H1 (cell line): ENCODE measurements around the gene PALD1. TPM values are rescaled to one million over a fixed set of nuclear protein-coding genes. Genes with fewer than 3 reads are reported as not detected.

ENCODE experiments used
- CTCF ChIA-PET: fragments of 300-600 bp; sonication (Branson Sonifier 250); formaldehyde crosslinking; loops from one replicate; lab custom pipeline; 2021; ENCODE audit not compliant: partially characterized antibody; lab: Charles Lee
- POLR2A ChIA-PET: fragments of 300-600 bp; sonication (Branson Sonifier 250); formaldehyde crosslinking; loops from one replicate; lab custom pipeline; 2021; ENCODE audit warnings: inconsistent platforms; ENCODE audit not compliant: partially characterized antibody; lab: Charles Lee
- DNase-seq, 2 experiments: peaks; one replicate each; pipeline versions ENCODE4 v3.0.0 to v3.0.0-alpha.2; 2010 to 2022; ENCODE audit warnings: low spot score in 2 of 2, low read depth in 1 of 2, mixed read lengths in 1 of 2
- FAIRE-seq: peaks from 2 replicates; lab custom pipeline; 2011; peaks lifted over from hg19 to GRCh38; lab: Jason Lieb, UNC
- H2AFZ ChIP-seq: 2 replicates; pipeline ENCODE4 v1.8.1; 2012; ENCODE audit warnings: low read length, inconsistent platforms
- H2AK5ac ChIP-seq: 2 replicates; pipeline ENCODE4 v1.6.1; 2013; ENCODE audit warnings: low read depth, low read length
- H2BK120ac ChIP-seq: replicated peaks from 2 replicates; pipeline ENCODE3; 2013; ENCODE audit warnings: low read depth, low read length, inconsistent platforms
- H2BK12ac ChIP-seq: 2 replicates; pipeline ENCODE4 v1.6.1; 2013; ENCODE audit warnings: low read depth, low read length
- H2BK15ac ChIP-seq: 2 replicates; pipeline ENCODE4 v1.6.1; 2013; ENCODE audit warnings: low read length
- H2BK20ac ChIP-seq: 2 replicates; pipeline ENCODE4 v1.6.1; 2013; ENCODE audit warnings: low read length
- H2BK5ac ChIP-seq: 2 replicates; pipeline ENCODE4 v1.6.1; 2013; ENCODE audit warnings: low read depth, low read length
- H3K14ac ChIP-seq: 2 replicates; pipeline ENCODE4 v1.6.1; 2013; ENCODE audit warnings: inconsistent platforms; ENCODE audit not compliant: insufficient read length
- H3K18ac ChIP-seq: 2 replicates; pipeline ENCODE4 v1.6.1; 2013; ENCODE audit warnings: low read length; ENCODE audit errors: extremely low read depth
- H3K23ac ChIP-seq: 2 replicates; pipeline ENCODE4 v1.6.1; 2013; ENCODE audit warnings: inconsistent platforms; ENCODE audit not compliant: insufficient read length
- H3K23me2 ChIP-seq: 2 replicates; pipeline ENCODE4 v1.6.1; 2013; ENCODE audit warnings: low read depth, low read length
- H3K27ac ChIP-seq: 2 replicates; pipeline ENCODE4 v1.6.1; 2011; ENCODE audit warnings: low read depth, low read length, inconsistent platforms
- H3K27me3 ChIP-seq, 4 experiments: replicated peaks in 1 of 4; 1 replicate in 1 of 4; 2 replicates in 3 of 4; pipeline versions ENCODE4 v1.6.1 to v1.8.1; 2011 to 2013; ENCODE audit warnings: low read length in 3 of 4, mild to moderate bottlenecking in 3 of 4, inconsistent platforms in 2 of 4, mixed read lengths in 2 of 4, moderate library complexity in 1 of 4; ENCODE audit not compliant: control insufficient read depth in 3 of 4, insufficient read depth in 3 of 4; ENCODE audit errors: extremely low read depth in 1 of 4
- H3K36me3 ChIP-seq, 4 experiments: 2 replicates each; pipeline versions ENCODE4 v1.6.1 to v1.8.1; 2011 to 2013; ENCODE audit warnings: mild to moderate bottlenecking in 4 of 4, low read length in 3 of 4, moderate library complexity in 2 of 4, control low read depth in 1 of 4, inconsistent platforms in 1 of 4; ENCODE audit not compliant: insufficient read depth in 4 of 4, control insufficient read depth in 2 of 4
- H3K4ac ChIP-seq: replicated peaks from 2 replicates; pipeline ENCODE3; 2013; ENCODE audit warnings: low read length, low read depth, mixed read lengths, inconsistent platforms; ENCODE audit not compliant: insufficient read length
- H3K4me1 ChIP-seq, 4 experiments: replicated peaks in 1 of 4; 1 replicate in 1 of 4; 2 replicates in 3 of 4; pipeline versions ENCODE4 v1.6.1 to v1.8.1; 2011 to 2013; ENCODE audit warnings: low read length in 3 of 4, inconsistent platforms in 2 of 4, mixed read lengths in 1 of 4; ENCODE audit not compliant: insufficient read depth in 4 of 4, control insufficient read depth in 3 of 4
- H3K4me2 ChIP-seq, 2 experiments: 2 replicates each; pipeline versions ENCODE4 v1.6.1 to v1.8.1; 2011 to 2013; ENCODE audit warnings: low read depth in 2 of 2, low read length in 2 of 2, control low read depth in 1 of 2, inconsistent platforms in 1 of 2, mild to moderate bottlenecking in 1 of 2; ENCODE audit not compliant: insufficient read depth in 1 of 2
- H3K4me3 ChIP-seq, 4 experiments: fragments of 200-600, 300-600 bp in 1 of 4; sonication (generic), shearing (Covaris generic), sonication (Bioruptor Twin) in 1 of 4; 2 replicates each; pipeline versions ENCODE4 v1.5.1 to v1.8.1; 2011 to 2016; ENCODE audit warnings: low read length in 4 of 4, low read depth in 3 of 4, control low read depth in 2 of 4, inconsistent platforms in 2 of 4, mild to moderate bottlenecking in 2 of 4, mixed read lengths in 1 of 4, moderate library complexity in 1 of 4; ENCODE audit not compliant: insufficient read depth in 2 of 4; ENCODE audit errors: extremely low read depth in 1 of 4
- H3K56ac ChIP-seq: replicated peaks from 2 replicates; pipeline ENCODE3; 2013; ENCODE audit warnings: low read depth, mild to moderate bottlenecking, mixed read lengths, low read length, inconsistent platforms; ENCODE audit not compliant: insufficient read length
- H3K79me1 ChIP-seq: 2 replicates; pipeline ENCODE4 v1.6.1; 2013; ENCODE audit warnings: low read depth, low read length, control low read depth
- H3K79me2 ChIP-seq, 2 experiments: 2 replicates each; pipeline versions ENCODE4 v1.6.1 to v1.8.1; 2012 to 2013; ENCODE audit warnings: low read length in 2 of 2, mild to moderate bottlenecking in 2 of 2, inconsistent platforms in 1 of 2; ENCODE audit not compliant: insufficient read depth in 2 of 2, control insufficient read depth in 1 of 2
- H3K9ac ChIP-seq, 4 experiments: replicated peaks in 1 of 4; 1 replicate in 1 of 4; 2 replicates in 3 of 4; pipeline versions ENCODE4 v1.6.1 to v1.8.1; 2011 to 2013; ENCODE audit warnings: low read depth in 3 of 4, low read length in 3 of 4, control low read depth in 2 of 4, mild to moderate bottlenecking in 2 of 4, moderate library complexity in 2 of 4, inconsistent platforms in 1 of 4; ENCODE audit errors: extremely low read depth in 1 of 4
- H3K9me3 ChIP-seq, 2 experiments: 2 replicates each; pipeline versions ENCODE4 v1.6.1 to v1.8.1; 2012 to 2013; ENCODE audit warnings: mild to moderate bottlenecking in 2 of 2, moderate library complexity in 2 of 2, control low read depth in 1 of 2, inconsistent platforms in 1 of 2, low read depth in 1 of 2, low read length in 1 of 2, mixed read lengths in 1 of 2; ENCODE audit not compliant: insufficient read depth in 2 of 2
- H4K20me1 ChIP-seq, 2 experiments: replicated peaks in 1 of 2; 2 replicates each; pipeline versions ENCODE3 to v1.8.1; 2011 to 2013; ENCODE audit warnings: inconsistent platforms in 2 of 2, low read length in 2 of 2, mild to moderate bottlenecking in 1 of 2; ENCODE audit not compliant: insufficient read depth in 2 of 2, control insufficient read depth in 1 of 2
- H4K5ac ChIP-seq: 2 replicates; pipeline ENCODE4 v1.6.1; 2013; ENCODE audit warnings: low read length, low read depth, mixed read lengths, inconsistent platforms; ENCODE audit not compliant: insufficient read length
- H4K8ac ChIP-seq: 2 replicates; pipeline ENCODE4 v1.8.0; 2013; ENCODE audit warnings: mild to moderate bottlenecking, moderate library complexity, low read length, inconsistent platforms; ENCODE audit not compliant: insufficient read depth; ENCODE audit errors: extremely low read depth
- H4K91ac ChIP-seq: replicated peaks from 2 replicates; pipeline ENCODE3; 2013; ENCODE audit warnings: low read length, mixed read lengths, inconsistent platforms; ENCODE audit not compliant: insufficient read length
- CHD1 ChIP-seq: IDR thresholded peaks from 2 replicates; pipeline ENCODE4 v1.6.1; 2012; ENCODE audit warnings: low read depth, low read length, improper control_type of control experiment
- TAF1 ChIP-seq: IDR thresholded peaks from 2 replicates; pipeline ENCODE4 v1.6.1; 2011; ENCODE audit warnings: mild to moderate bottlenecking, low read depth, low read length
- TBP ChIP-seq: IDR thresholded peaks from 2 replicates; pipeline ENCODE4 v1.6.1; 2011; ENCODE audit warnings: low read depth, low read length, improper control_type of control experiment
- WGBS, 2 experiments: shearing (Covaris generic) in 1 of 2; methylation state at CpG; one replicate each; pipeline versions ENCODE4 v1.1.6 to v1.1.7; 2013 to 2015; ENCODE audit warnings: low lambda C conversion rate in 2 of 2, mixed read lengths in 2 of 2, inconsistent platforms in 1 of 2, low coverage in 1 of 2, missing lambda C conversion rate in 1 of 2; ENCODE audit not compliant: insufficient replicate concordance in 2 of 2, insufficient coverage in 1 of 2, insufficient read length in 1 of 2; ENCODE audit errors: extremely low coverage in 1 of 2, missing lambda C conversion rate in 1 of 2; 5-methylcytosine and 5-hydroxymethylcytosine counted together
- polyA plus RNA-seq, 7 experiments: library from polyadenylated mRNA; depleted of rRNA in 3 of 7; stranded (reverse) in 5 of 7; unstranded in 2 of 7; fragments of >200 nt in 5 of 7; fragments of 200-250 nt in 2 of 7; gene quantifications; 1 replicate in 5 of 7; 2 replicates in 1 of 7; 4 replicates in 1 of 7; pipeline versions ENCODE4 v1.2.1 to v1.2.3, GENCODE V29; 2011 to 2013; ENCODE audit warnings: missing spikeins in 2 of 7, mixed read lengths in 2 of 7
- total RNA-seq: library from RNA; stranded (reverse); fragmentation: NEBNext Ultra II Directional; extraction: Animal tissue kit (Norgen Biotek cat#: 25700); gene quantifications from 2 replicates; pipeline ENCODE4 v1.2.1, GENCODE V29; 2021

PALD1 gene
- total and polyA plus RNA-seq, 2 of the 8 experiments (the other 6 are each of a cell fraction or from before 2014, with no cell fraction given), result 13.3 to 32.8 TPM

- H2BK120ac ChIP-seq, result no peak overlapping the region
- FAIRE-seq, result no peak
Observed at GRCh38 chr10:70495691-70496261, 17.2 kb downstream of the PALD1 start.

More at GRCh38 chr10:70495691-70496261, 17.2 kb downstream of the PALD1 start:
- no peak overlapping the region for H3K27ac ChIP-seq
- no peak overlapping the region for H2BK5ac ChIP-seq
- H4K8ac ChIP-seq, result no peak overlapping the region
- H3K18ac ChIP-seq, result no peak overlapping the region
- no peak overlapping the region for H3K14ac ChIP-seq
- no peak overlapping the region for H2AK5ac ChIP-seq
- H3K4me3 ChIP-seq, result no peak overlapping the region
- TF ChIP-seq CHD1 (no peak), TAF1 (no peak), TBP (peak; percentile 47; the same call in 1 of the 2 replicates)
- no peak for DNase-seq
- no peaks in the 10 kb centered on the region for H3K9me3 ChIP-seq
- peaks cover 0 to 8% of the 10 kb centered on the region in 2 experiments for H4K20me1 ChIP-seq
- no peak overlapping the region for H2BK20ac ChIP-seq
- no peak overlapping the region for H3K23ac ChIP-seq
- no peaks in the 10 kb centered on the region for H3K27me3 ChIP-seq
- H2AFZ ChIP-seq, result no peak overlapping the region
- no peak overlapping the region for H4K91ac ChIP-seq
- peaks cover 0 to 40% of the 10 kb centered on the region in 2 experiments; a peak in 2 of 4 replicates for H3K79me2 ChIP-seq
- H3K4me2 ChIP-seq, result no peak overlapping the region
- no peak overlapping the region for H2BK15ac ChIP-seq
- H2BK12ac ChIP-seq, result no peak overlapping the region
- peaks cover 8% of the 10 kb centered on the region for H3K79me1 ChIP-seq
- no peak overlapping the region for H3K4ac ChIP-seq
- H3K56ac ChIP-seq, result no peak overlapping the region
- ChIA-PET CTCF (interaction anchor here (1.0 to 4.2 kb wide), 7 partner anchors 8 to 42 kb away, joined by 4 to 29 read pairs (median 7); partner anchors contain the start of gene PALD1), POLR2A (interaction anchor here (1.2 kb wide), 1 partner anchor 40 kb away, joined by 3 read pairs; no protein-coding TSS in a partner anchor)
- no peaks in the 10 kb centered on the region for H3K36me3 ChIP-seq
- H3K4me1 ChIP-seq, result peaks cover 13 to 32% (median 16%) of the 10 kb centered on the region in 4 experiments
- peaks cover 3% of the 10 kb centered on the region; the same call in 1 of the 2 replicates for H3K23me2 ChIP-seq
- H4K5ac ChIP-seq, result no peak overlapping the region
- 83% methylated on average over 3 of the region's 4 CpGs; no CpG with 5 or more reads in 1 of the 2 experiments for WGBS, 2 experiments
- no peak overlapping the region for H3K9ac ChIP-seq
